CD14-positive monocyte (primary cell): ENCODE data around the gene IMP3. TPM values are rescaled to one million over a fixed set of nuclear protein-coding genes. Genes with fewer than 3 reads are reported as not detected.

Source experiments
- DNase-seq, 3 donors: peaks; one replicate each; pipeline ENCODE4 v3.0.0-alpha.2; 2011 to 2022
- H2AFZ ChIP-seq: 2 replicates; pipeline ENCODE4 v1.6.0; 2012; ENCODE audit warnings: mild to moderate bottlenecking, low read depth, low read length, inconsistent platforms; ENCODE audit not compliant: insufficient read depth, poor library complexity, severe bottlenecking
- H3K27ac ChIP-seq, 2 donors: 1 replicate in 1 of 2; 2 replicates in 1 of 2; pipeline ENCODE4 v1.5.1; 2012 to 2013; ENCODE audit warnings: low read length in 2 of 2, control low read depth in 1 of 2, inconsistent platforms in 1 of 2, low read depth in 1 of 2, mild to moderate bottlenecking in 1 of 2
- H3K27me3 ChIP-seq, 2 donors: one replicate each; pipeline versions ENCODE4 v1.6.0 to v1.6.1; 2011 to 2013; ENCODE audit warnings: low read length in 2 of 2; ENCODE audit not compliant: control insufficient read depth in 2 of 2, insufficient read depth in 2 of 2
- H3K36me3 ChIP-seq, 2 donors: replicated peaks in 1 of 2; 1 replicate in 1 of 2; 2 replicates in 1 of 2; pipeline versions ENCODE4 v1.5.1 to v1.6.1; 2012 to 2013; ENCODE audit warnings: low read length in 2 of 2, control low read depth in 1 of 2, inconsistent platforms in 1 of 2, mild to moderate bottlenecking in 1 of 2; ENCODE audit not compliant: insufficient read depth in 2 of 2, control insufficient read depth in 1 of 2
- H3K4me1 ChIP-seq, 2 donors: 1 replicate in 1 of 2; 2 replicates in 1 of 2; pipeline versions ENCODE4 v1.5.1 to v1.6.1; 2012 to 2013; ENCODE audit warnings: low read length in 2 of 2, control low read depth in 1 of 2, inconsistent platforms in 1 of 2, mild to moderate bottlenecking in 1 of 2, moderate library complexity in 1 of 2; ENCODE audit not compliant: insufficient read depth in 2 of 2, control insufficient read depth in 1 of 2
- H3K4me2 ChIP-seq: replicated peaks from 2 replicates; pipeline ENCODE3; 2012; ENCODE audit warnings: low read length, moderate library complexity, mild to moderate bottlenecking; ENCODE audit not compliant: poor library complexity, severe bottlenecking; ENCODE audit errors: extremely low read depth
- H3K4me3 ChIP-seq, 3 experiments: fragments of 200-600 bp in 1 of 3; sonication (generic) in 1 of 3; replicated peaks in 1 of 3; 1 replicate in 2 of 3; 2 replicates in 1 of 3; pipeline ENCODE4 v1.5.1; 2011 to 2013; ENCODE audit warnings: low read length in 3 of 3, mild to moderate bottlenecking in 3 of 3, control low read depth in 2 of 3, low read depth in 2 of 3, inconsistent platforms in 1 of 3, moderate library complexity in 1 of 3
- H3K79me2 ChIP-seq: 2 replicates; pipeline ENCODE4 v1.6.0; 2012; ENCODE audit warnings: mild to moderate bottlenecking, control low read depth, inconsistent platforms, low read length, moderate library complexity; ENCODE audit not compliant: insufficient read depth
- H3K9ac ChIP-seq: 2 replicates; pipeline ENCODE4 v1.6.0; 2017; ENCODE audit warnings: low read length, mild to moderate bottlenecking; ENCODE audit not compliant: insufficient read depth, poor library complexity, severe bottlenecking
- H3K9me3 ChIP-seq, 2 donors: replicated peaks in 1 of 2; 1 replicate in 1 of 2; 2 replicates in 1 of 2; pipeline versions ENCODE4 v1.5.1 to v1.6.1; 2012 to 2013; ENCODE audit warnings: low read length in 2 of 2, control low read depth in 1 of 2; ENCODE audit not compliant: control insufficient read depth in 1 of 2, insufficient read depth in 1 of 2
- H4K20me1 ChIP-seq: 2 replicates; pipeline ENCODE4 v1.6.0; 2012; ENCODE audit warnings: mild to moderate bottlenecking, low read length, control low read depth, moderate library complexity; ENCODE audit not compliant: insufficient read depth
- H3K27ac Mint-ChIP-seq, 7 donors: one replicate each; pipeline ENCODE4 v1.8.0; 2020; ENCODE audit warnings: mild to moderate bottlenecking in 7 of 7, mixed read lengths in 7 of 7, moderate library complexity in 6 of 7, inconsistent platforms in 2 of 7
- H3K27me3 Mint-ChIP-seq, 3 donors: one replicate each; pipeline ENCODE4 v1.8.0; 2021 to 2022; ENCODE audit warnings: low read depth in 3 of 3, mild to moderate bottlenecking in 3 of 3, mixed read lengths in 3 of 3, moderate library complexity in 3 of 3, inconsistent platforms in 1 of 3
- H3K36me3 Mint-ChIP-seq, 2 donors: one replicate each; pipeline ENCODE4 v1.8.0; 2020; ENCODE audit warnings: mixed read lengths in 2 of 2, inconsistent platforms in 1 of 2, mild to moderate bottlenecking in 1 of 2
- H3K4me1 Mint-ChIP-seq: one replicate; pipeline ENCODE4 v1.8.0; 2020; ENCODE audit warnings: mild to moderate bottlenecking, mixed read lengths
- H3K4me3 Mint-ChIP-seq, 2 donors: one replicate each; pipeline ENCODE4 v1.8.0; 2020; ENCODE audit warnings: mild to moderate bottlenecking in 2 of 2, mixed read lengths in 2 of 2, moderate library complexity in 1 of 2
- H3K9me3 Mint-ChIP-seq, 7 donors: one replicate each; pipeline ENCODE4 v1.8.0; 2020 to 2022; ENCODE audit warnings: mixed read lengths in 7 of 7, mild to moderate bottlenecking in 6 of 7, moderate library complexity in 6 of 7, inconsistent platforms in 2 of 7
- WGBS: methylation state at CpG from one replicate; pipeline ENCODE4 v1.1.5; 2013; ENCODE audit warnings: missing lambda C conversion rate; ENCODE audit not compliant: insufficient coverage; 5-methylcytosine and 5-hydroxymethylcytosine counted together
- intact Hi-C, 2 donors: fragments of 100-400 bp; cut with micrococcal nuclease; formaldehyde crosslinking; loops; one replicate each; pipeline versions ENCODE4 v1.15.0 to v1.15.1; 2023
- polyA plus RNA-seq, 3 donors: library from polyadenylated mRNA; depleted of rRNA in 1 of 3; unstranded in 2 of 3; stranded (reverse) in 1 of 3; fragments of 300-500 nt in 2 of 3; fragments of >200 nt in 1 of 3; fragmentation: Illumina TruSeq in 2 of 3; gene quantifications; 1 replicate in 2 of 3; 2 replicates in 1 of 3; pipeline ENCODE4 v1.2.3, GENCODE V29; 2012 to 2021
- TF ChIP-seq, protein P1 (sequence below): fragments of 200-600 bp; IDR thresholded peaks from one replicate; pipeline ENCODE4 v1.8.0; 2022; ENCODE audit warnings: antibody characterized with exemption, mild to moderate bottlenecking

The IMP3 gene
- polyA plus RNA-seq, 3 donors, result 36.7 to 119 (median 99.3) TPM

DNA sequence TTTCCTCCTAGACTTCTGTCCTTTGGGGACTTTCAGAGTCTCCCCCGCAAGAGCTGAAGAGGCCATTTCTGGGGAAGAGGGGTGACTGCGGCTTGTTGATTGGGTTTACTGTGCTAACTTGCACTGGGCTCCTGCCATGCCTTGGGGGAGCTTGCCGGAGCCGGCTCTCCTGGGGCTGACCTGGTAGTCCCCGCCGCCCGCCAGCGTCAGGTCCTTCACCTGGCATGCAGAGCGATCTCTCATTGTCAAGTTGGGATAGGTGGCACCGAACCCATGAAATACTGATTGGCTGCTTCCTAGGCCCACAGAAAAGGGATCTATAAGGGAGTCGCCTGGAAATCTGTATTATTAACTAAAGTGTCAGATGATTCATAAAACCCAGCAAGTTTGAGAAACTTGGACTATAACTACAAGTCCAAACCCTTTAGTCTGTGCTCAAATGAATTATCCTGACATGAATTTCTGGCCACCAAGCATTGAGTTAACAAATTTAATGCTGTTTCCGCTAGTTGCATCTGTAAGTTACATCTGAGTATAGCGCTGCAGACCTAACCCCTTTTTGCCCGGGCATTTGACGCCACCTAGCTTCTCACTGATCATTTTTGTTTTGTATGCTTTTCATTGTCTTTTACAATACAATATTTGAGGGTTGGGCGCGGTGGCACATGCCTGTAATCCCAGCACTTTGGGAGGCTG is 607 bp upstream of the IMP3 start:
- H3K27ac ChIP-seq, result peak overlapping the region; percentile 89 to 97
- H3K9me3 Mint-ChIP-seq, result no peaks in the 10 kb centered on the region
- peaks cover 0 to 7% of the 10 kb centered on the region in 2 donors for H3K36me3 ChIP-seq
- peak overlapping the region; percentile 87 to 91 for H3K4me3 Mint-ChIP-seq
- H3K27me3 ChIP-seq, result no peaks in the 10 kb centered on the region
- peaks cover 34% of the 10 kb centered on the region for H3K4me1 Mint-ChIP-seq
- H2AFZ ChIP-seq, result peak overlapping the region; percentile 88
- intact Hi-C loops, result loop anchor here (5.0 kb wide), 2 partner anchors 183 to 188 kb away; partner anchors contain the start of gene SIN3A (in 1 of the 2)
- no peaks in the 10 kb centered on the region for H3K9me3 ChIP-seq
- H3K4me2 ChIP-seq, result peak overlapping the region; percentile 88
- peak overlapping the region; percentile 77 to 83 (median 80) for H3K4me3 ChIP-seq
- H3K27ac Mint-ChIP-seq, result peak overlapping the region; percentile 91 to 97 (median 95)
- peaks cover 3 to 13% (median 9%) of the 10 kb centered on the region in 3 donors for H3K27me3 Mint-ChIP-seq
- H3K36me3 Mint-ChIP-seq, result peaks cover 7 to 8% of the 10 kb centered on the region in 2 donors
- TF ChIP-seq, protein P1, sequence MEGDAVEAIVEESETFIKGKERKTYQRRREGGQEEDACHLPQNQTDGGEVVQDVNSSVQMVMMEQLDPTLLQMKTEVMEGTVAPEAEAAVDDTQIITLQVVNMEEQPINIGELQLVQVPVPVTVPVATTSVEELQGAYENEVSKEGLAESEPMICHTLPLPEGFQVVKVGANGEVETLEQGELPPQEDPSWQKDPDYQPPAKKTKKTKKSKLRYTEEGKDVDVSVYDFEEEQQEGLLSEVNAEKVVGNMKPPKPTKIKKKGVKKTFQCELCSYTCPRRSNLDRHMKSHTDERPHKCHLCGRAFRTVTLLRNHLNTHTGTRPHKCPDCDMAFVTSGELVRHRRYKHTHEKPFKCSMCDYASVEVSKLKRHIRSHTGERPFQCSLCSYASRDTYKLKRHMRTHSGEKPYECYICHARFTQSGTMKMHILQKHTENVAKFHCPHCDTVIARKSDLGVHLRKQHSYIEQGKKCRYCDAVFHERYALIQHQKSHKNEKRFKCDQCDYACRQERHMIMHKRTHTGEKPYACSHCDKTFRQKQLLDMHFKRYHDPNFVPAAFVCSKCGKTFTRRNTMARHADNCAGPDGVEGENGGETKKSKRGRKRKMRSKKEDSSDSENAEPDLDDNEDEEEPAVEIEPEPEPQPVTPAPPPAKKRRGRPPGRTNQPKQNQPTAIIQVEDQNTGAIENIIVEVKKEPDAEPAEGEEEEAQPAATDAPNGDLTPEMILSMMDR, result no peak
- H4K20me1 ChIP-seq, result peaks cover 27% of the 10 kb centered on the region
- H3K4me1 ChIP-seq, result peaks cover 30 to 38% of the 10 kb centered on the region in 2 donors
- peak overlapping the region; percentile 91 for H3K9ac ChIP-seq
- peaks cover 39% of the 10 kb centered on the region for H3K79me2 ChIP-seq
- peak in 2 of 3 donors; percentile 18 to 20 for DNase-seq
- 0% methylated on average over 12 of the region's 17 CpGs for WGBS

DNA sequence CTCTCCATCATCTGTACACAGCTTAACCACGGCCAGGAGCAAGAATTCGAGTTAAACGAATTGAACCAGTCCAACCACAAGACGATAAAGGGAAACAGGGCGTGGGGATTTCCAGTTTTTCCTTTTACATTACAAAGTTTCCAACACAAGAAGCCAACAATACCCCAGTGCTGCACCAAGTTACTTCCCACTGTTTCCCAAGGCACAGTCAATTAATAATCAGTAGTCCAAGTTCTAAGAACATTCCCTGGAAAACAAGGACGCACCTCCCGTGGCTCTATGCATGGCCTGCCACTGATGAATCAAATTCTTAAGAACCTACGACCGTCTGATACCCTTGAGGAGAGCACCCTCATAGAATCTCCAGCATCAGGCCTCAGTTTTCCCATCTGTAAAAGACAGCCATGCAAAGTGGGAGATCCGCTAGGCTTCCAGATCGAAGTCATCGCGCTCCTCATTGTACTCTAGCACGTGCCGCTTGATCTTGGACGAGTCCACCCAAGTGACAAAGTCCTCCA is 774 bp downstream of the IMP3 start:
- H3K27ac ChIP-seq, result peak overlapping the region; percentile 89 to 97
- no peaks in the 10 kb centered on the region for H3K9me3 Mint-ChIP-seq
- H3K36me3 ChIP-seq, result peaks cover 0 to 7% of the 10 kb centered on the region in 2 donors
- H2AFZ ChIP-seq, result peak overlapping the region; percentile 88
- H3K27me3 ChIP-seq, result no peaks in the 10 kb centered on the region
- H3K4me2 ChIP-seq, result peak overlapping the region; percentile 88
- under 1% methylated on average over 16 of the region's 16 CpGs for WGBS
- H3K27ac Mint-ChIP-seq, result peak overlapping the region; percentile 91 to 97 (median 95)
- peak overlapping the region; percentile 87 to 91 for H3K4me3 Mint-ChIP-seq
- H3K4me3 ChIP-seq, result peak overlapping the region; percentile 77 to 83 (median 80)
- peaks cover 30 to 38% of the 10 kb centered on the region in 2 donors for H3K4me1 ChIP-seq
- intact Hi-C loops, result no loop called here
- H3K79me2 ChIP-seq, result peaks cover 39% of the 10 kb centered on the region
- H3K36me3 Mint-ChIP-seq, result peaks cover 7 to 8% of the 10 kb centered on the region in 2 donors
- H4K20me1 ChIP-seq, result peaks cover 27% of the 10 kb centered on the region
- H3K4me1 Mint-ChIP-seq, result peaks cover 34% of the 10 kb centered on the region
- TF ChIP-seq, protein P1, result no peak
- peak in 2 of 3 donors; percentile 44 to 73 for DNase-seq
- peak overlapping the region; percentile 91 for H3K9ac ChIP-seq
- peaks cover 2% of the 10 kb centered on the region in 3 donors for H3K27me3 Mint-ChIP-seq
- H3K9me3 ChIP-seq, result no peaks in the 10 kb centered on the region
